Esophagus squamous epithelium (tissue), 4 donors: ENCODE measurements around the gene PSMD2.

Experiments used
- POLR2A ChIP-seq, 4 donors: fragments of 450-650 bp; IDR thresholded peaks; one replicate each; pipeline ENCODE4 v1.6.1; 2017; ENCODE audit warnings: antibody characterized with exemption in 4 of 4, mild to moderate bottlenecking in 4 of 4, moderate library complexity in 3 of 4
- TF ChIP-seq, protein P1 (sequence below), 6 experiments: fragments of 450-650 bp in 4 of 6; fragments of 200-600 bp in 2 of 6; sonication (generic) in 2 of 6; IDR thresholded peaks; one replicate each; pipeline ENCODE4 v1.5.1; 2016 to 2019; ENCODE audit warnings: antibody characterized with exemption in 6 of 6, mild to moderate bottlenecking in 4 of 6, moderate library complexity in 4 of 6

DNA sequence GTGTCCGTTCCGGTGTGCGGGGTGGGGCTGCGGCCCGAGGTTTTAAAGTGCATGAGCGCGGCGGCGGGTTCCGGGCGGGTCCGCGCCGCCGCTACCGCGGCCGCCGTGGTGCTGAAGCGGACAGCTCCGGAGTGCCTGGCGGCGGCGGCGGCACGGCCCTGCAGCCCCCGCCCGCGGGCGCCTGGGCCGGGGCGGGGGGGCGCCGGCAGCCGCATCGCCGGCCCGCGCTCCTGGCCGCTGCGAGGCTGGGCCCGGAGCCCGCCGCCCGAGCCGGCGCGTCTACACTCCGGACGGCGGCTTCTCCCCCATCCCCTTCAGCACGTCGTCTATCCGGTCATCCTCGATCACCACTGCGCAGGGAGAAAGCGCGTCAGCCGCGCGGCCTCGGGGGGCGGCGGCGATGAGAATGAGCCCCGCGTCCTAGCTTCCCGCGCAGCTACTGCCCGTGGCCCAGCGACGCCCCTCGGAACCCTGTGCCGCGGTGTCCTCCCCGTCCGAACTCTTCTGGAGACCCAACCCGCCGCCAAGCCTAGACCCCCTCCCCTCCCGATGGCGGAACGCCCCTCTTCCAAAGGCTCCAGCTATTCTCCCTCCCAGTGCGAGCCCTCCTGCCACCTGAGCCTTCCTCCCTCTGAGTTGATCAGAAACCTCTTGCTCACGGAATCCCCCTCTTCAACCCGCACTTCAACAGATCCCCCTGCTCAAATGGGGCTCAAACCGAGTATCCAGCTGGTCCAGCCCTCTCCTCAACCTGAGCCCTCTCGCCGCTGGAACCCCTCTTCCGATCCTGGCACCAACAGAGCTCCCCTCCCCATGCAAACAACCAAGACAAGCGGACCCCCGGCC, 38.9 kb upstream of the PSMD2 start:
- TF ChIP-seq, protein P1, sequence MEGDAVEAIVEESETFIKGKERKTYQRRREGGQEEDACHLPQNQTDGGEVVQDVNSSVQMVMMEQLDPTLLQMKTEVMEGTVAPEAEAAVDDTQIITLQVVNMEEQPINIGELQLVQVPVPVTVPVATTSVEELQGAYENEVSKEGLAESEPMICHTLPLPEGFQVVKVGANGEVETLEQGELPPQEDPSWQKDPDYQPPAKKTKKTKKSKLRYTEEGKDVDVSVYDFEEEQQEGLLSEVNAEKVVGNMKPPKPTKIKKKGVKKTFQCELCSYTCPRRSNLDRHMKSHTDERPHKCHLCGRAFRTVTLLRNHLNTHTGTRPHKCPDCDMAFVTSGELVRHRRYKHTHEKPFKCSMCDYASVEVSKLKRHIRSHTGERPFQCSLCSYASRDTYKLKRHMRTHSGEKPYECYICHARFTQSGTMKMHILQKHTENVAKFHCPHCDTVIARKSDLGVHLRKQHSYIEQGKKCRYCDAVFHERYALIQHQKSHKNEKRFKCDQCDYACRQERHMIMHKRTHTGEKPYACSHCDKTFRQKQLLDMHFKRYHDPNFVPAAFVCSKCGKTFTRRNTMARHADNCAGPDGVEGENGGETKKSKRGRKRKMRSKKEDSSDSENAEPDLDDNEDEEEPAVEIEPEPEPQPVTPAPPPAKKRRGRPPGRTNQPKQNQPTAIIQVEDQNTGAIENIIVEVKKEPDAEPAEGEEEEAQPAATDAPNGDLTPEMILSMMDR (IDR thresholded peaks at IDR 0.05): no peak
- TF ChIP-seq POLR2A (IDR thresholded peaks at IDR 0.05): no peak
